IPS-15b (cell line): Measurements from ENCODE around the gene CYB5A.
A peak's percentile ranks its signal among the peaks of the same experiment; 100 is the strongest.
"Not testable (repeated sequence)": the region's sequence is repeated elsewhere in the genome, so short reads cannot be mapped to it uniquely, and the experiment has no call there.

Experiments used
- H3K27me3 ChIP-seq: one replicate; pipeline ENCODE4 v1.6.1; 2013; ENCODE audit warnings: low read length; ENCODE audit not compliant: control insufficient read depth, insufficient read depth
- H3K36me3 ChIP-seq: one replicate; pipeline ENCODE4 v1.6.1; 2013; ENCODE audit warnings: low read length; ENCODE audit not compliant: control insufficient read depth, insufficient read depth
- H3K4me1 ChIP-seq: one replicate; pipeline ENCODE4 v1.6.1; 2013; ENCODE audit warnings: mild to moderate bottlenecking, low read length; ENCODE audit not compliant: control insufficient read depth, insufficient read depth
- H3K4me3 ChIP-seq: one replicate; pipeline ENCODE4 v1.5.1; 2013; ENCODE audit warnings: low read depth, low read length
- H3K9ac ChIP-seq: one replicate; pipeline ENCODE4 v1.6.1; 2013; ENCODE audit warnings: low read depth, mild to moderate bottlenecking, low read length
- H3K9me3 ChIP-seq: one replicate; pipeline ENCODE4 v1.6.1; 2013; ENCODE audit warnings: mild to moderate bottlenecking, low read length; ENCODE audit not compliant: control insufficient read depth, insufficient read depth

CYB5A gene

GRCh38 chr18:74316257-74317170, 24.8 kb upstream of the CYB5A start:
- Histone ChIP-seq H3K27me3 (no peaks in the 10 kb centered on the region), H3K9ac (no peak overlapping the region), H3K9me3 (no peaks in the 10 kb centered on the region), H3K4me1 (no peaks in the 10 kb centered on the region), H3K36me3 (no peaks in the 10 kb centered on the region), H3K4me3 (no peak overlapping the region)

- Histone ChIP-seq H3K36me3 (no peaks in the 10 kb centered on the region), H3K4me3 (no peak within 1 kb of the TSS), H3K9me3 (no peaks in the 10 kb centered on the region), H3K27me3 (no peaks in the 10 kb centered on the region), H3K9ac (no peak within 1 kb of the TSS), H3K4me1 (no peaks in the 10 kb centered on the region)
Measured at GRCh38 chr18:74315464-74316256, 23.9 kb upstream of the CYB5A start, which contains the start of gene C18orf63. Gene C18orf63 (plus strand): TSS chr18:74315839. CDS start chr18:74317866, 2,027 bp downstream.

DNA sequence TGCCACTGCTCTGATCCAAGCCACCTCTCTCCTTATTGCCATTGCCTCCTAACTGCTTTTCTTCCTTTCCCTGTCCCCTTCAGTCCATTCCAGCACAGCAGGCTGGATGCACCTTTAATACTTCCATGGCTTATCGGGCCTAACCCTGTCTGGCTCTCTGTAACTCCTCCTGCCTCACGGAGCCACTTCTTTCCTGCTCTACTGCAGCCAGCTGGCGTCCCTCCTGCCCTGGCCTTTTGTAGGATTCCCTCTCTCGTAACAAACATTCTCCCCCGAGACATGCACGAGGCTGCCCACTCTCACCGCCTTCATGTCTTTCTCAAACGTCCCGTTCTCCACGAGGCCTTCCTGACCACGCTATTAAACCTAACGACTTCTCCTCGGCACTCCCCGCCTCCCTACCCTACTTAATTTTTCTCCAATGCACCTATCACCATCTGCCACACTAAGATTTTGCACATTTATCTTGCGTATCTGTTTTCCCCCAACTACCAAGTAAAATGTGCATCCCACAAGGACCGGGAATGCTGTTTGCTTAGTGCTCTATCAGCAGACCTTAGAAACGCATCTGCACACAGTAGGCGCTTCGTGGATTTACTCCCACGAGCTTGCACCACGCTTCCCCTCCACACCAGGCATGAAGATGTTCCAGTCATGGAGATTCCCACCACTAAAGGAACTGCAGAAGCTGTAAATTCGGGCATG, 23.1 kb upstream of the CYB5A start:
- no peaks in the 10 kb centered on the region for H3K36me3 ChIP-seq
- no peaks in the 10 kb centered on the region for H3K9me3 ChIP-seq
- H3K4me3 ChIP-seq = no peak overlapping the region
- H3K27me3 ChIP-seq = no peaks in the 10 kb centered on the region
- H3K9ac ChIP-seq = no peak overlapping the region
- H3K4me1 ChIP-seq = no peaks in the 10 kb centered on the region

DNA sequence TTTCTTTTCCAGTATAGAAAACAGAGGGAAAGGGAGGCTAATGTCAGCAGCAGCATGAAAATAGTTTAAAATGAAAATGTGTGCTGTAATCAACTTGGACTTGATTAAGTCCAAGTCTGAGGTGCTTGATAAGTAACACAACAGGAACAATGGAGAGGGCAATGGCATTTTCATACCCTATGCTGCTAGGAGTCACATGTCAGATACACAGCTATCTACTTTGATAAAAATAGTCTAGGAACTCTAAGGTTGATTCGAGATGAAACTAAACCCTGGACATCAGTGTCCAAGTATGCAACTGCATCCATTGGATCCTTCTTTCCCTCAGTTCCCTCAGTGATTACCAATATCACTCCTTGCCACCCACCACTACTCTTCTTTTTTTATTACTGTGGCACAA, 19.2 kb upstream of the CYB5A start:
- no peaks in the 10 kb centered on the region for H3K9me3 ChIP-seq
- H3K36me3 ChIP-seq = no peaks in the 10 kb centered on the region

DNA sequence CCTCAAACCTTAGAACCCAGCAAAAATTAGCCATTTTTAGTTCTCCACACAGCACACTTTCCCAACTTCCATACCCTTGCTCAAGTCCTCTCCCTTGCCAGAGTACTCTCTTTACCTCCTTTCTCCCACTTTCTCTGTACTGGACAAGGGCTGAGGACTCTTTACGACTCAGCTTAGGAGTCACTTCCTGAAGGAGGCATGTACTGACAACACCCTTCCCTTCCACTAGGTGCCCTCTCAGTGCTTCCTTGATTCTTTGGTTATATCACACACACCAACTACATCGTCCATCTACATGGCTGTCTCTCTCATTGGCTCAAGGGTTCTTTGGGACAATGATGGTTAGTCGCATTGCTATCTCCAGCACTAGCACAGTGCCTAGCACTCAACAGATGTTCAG, 18.6 kb upstream of the CYB5A start:
- H3K4me1 ChIP-seq = no peaks in the 10 kb centered on the region
- H3K4me3 ChIP-seq = no peak overlapping the region
- H3K9me3 ChIP-seq = no peaks in the 10 kb centered on the region
- no peaks in the 10 kb centered on the region for H3K36me3 ChIP-seq
- no peak overlapping the region for H3K9ac ChIP-seq
- no peaks in the 10 kb centered on the region for H3K27me3 ChIP-seq

More for the DNA sequence above, 19.2 kb upstream of the CYB5A start:
- Histone ChIP-seq H3K4me1 (no peaks in the 10 kb centered on the region), H3K4me3 (no peak overlapping the region), H3K27me3 (no peaks in the 10 kb centered on the region), H3K9ac (no peak overlapping the region)

DNA sequence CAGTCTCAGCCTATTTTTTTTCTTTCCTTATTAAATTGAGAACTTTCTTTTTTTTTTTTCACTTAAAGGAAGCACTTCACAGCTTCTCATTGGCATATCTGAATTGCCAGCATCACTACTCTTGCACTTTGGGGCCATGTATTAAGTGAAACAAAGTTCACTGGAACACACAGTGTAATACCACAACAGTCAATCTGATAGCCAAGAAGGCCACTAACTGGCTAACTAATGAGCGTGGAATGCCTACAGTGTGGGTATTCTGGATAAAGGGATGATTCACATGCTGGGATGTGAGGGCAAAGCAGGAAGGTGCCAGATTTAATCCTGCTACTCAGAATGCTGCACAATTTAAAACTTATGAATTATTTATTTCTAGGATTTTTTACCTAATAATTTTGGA, 12.2 kb upstream of the CYB5A start:
- no peak overlapping the region for H3K9ac ChIP-seq
- no peak overlapping the region for H3K4me3 ChIP-seq
- no peaks in the 10 kb centered on the region for H3K4me1 ChIP-seq
- H3K27me3 ChIP-seq = no peaks in the 10 kb centered on the region
- H3K9me3 ChIP-seq = no peaks in the 10 kb centered on the region
- no peaks in the 10 kb centered on the region for H3K36me3 ChIP-seq

DNA sequence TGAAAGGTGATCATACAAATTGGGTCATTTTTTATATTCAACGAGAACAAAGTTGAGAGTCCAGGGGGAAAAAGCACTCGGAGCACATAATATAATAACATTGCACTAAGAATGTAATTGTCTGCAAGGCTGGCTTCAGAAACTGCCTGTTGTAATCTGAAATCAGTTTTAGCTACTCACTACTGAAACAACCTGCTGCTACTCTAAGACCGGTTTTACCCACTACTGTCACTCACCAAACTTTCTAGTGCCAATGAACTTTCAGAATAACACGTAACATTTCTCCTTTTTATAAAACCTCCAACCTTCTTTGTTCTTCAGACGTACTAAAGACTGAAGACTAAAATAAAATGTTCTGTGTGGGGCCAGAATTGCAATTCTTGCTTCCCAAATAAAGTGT, 11.5 kb upstream of the CYB5A start:
- Histone ChIP-seq H3K4me3 (no peak overlapping the region), H3K27me3 (no peaks in the 10 kb centered on the region), H3K4me1 (no peaks in the 10 kb centered on the region), H3K9ac (no peak overlapping the region), H3K36me3 (no peaks in the 10 kb centered on the region), H3K9me3 (no peaks in the 10 kb centered on the region)

DNA sequence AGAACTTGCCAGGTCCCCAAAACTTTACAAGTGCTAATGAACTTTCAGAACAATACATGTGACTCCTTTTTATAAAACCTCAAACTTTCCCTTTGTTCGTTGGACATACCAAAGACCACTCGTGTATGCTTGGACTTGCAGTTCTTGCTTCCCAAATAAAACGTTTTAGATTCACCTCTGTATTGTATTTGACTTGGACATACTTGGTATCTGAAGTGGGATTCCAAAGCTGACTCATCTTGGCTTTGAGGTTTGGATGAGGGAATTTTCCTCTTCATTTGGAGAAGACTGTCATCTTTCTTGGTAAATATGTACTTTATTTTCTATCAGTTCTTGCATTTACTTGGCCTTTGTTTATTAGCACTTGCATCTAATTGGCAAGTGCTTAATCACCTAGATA, 8.0 kb upstream of the CYB5A start:
- no peak overlapping the region for H3K9ac ChIP-seq
- H3K27me3 ChIP-seq = no peaks in the 10 kb centered on the region

DNA sequence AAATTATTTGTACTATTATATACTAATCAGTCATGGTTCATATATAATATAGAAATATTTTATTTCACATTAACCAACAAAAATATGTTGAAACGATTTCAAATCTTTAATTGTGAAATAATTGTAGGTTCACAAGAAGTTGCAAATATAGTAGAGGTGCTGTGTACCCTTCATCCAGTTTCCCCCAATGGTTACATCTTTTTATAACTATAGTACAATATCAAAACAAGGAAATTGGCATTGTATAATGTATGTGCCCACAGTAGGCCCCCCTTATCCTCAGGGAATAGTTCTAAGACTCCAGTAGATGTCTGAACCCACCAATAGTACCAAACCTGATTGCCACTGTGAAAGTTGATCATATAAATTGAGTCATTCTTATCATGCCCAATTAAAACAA, 7.4 kb upstream of the CYB5A start:
- Histone ChIP-seq H3K9ac (no peak overlapping the region), H3K27me3 (no peaks in the 10 kb centered on the region), H3K4me1 (no peaks in the 10 kb centered on the region), H3K4me3 (no peak overlapping the region), H3K36me3 (no peaks in the 10 kb centered on the region), H3K9me3 (no peaks in the 10 kb centered on the region)

More for the DNA sequence above, 8.0 kb upstream of the CYB5A start:
- no peaks in the 10 kb centered on the region for H3K9me3 ChIP-seq
- H3K4me1 ChIP-seq = no peaks in the 10 kb centered on the region
- no peak overlapping the region for H3K4me3 ChIP-seq
- no peaks in the 10 kb centered on the region for H3K36me3 ChIP-seq

GRCh38 chr18:74294526-74294925, 2.8 kb upstream of the CYB5A start:
- Histone ChIP-seq H3K27me3 (peaks cover 3% of the 10 kb centered on the region), H3K4me3 (no peak overlapping the region), H3K36me3 (no peaks in the 10 kb centered on the region), H3K4me1 (no peaks in the 10 kb centered on the region), H3K9ac (no peak overlapping the region), H3K9me3 (no peaks in the 10 kb centered on the region)

- not testable (repeated sequence) for H3K36me3 ChIP-seq, H3K4me1 ChIP-seq, H3K27me3 ChIP-seq, H3K9ac ChIP-seq, H3K9me3 ChIP-seq
- H3K4me3 ChIP-seq = peak overlapping the region; percentile 96
Measured at GRCh38 chr18:74292982-74293381, 1.2 kb upstream of the CYB5A start.
